GM19238 (cell line): ENCODE data around the gene BICRA.
A peak's percentile ranks its signal among the peaks of the same experiment; 100 is the strongest.

Experiments used
- DNase-seq: peaks from one replicate; pipeline ENCODE4 v3.0.0; 2011; ENCODE audit warnings: low spot score; ENCODE audit not compliant: insufficient read length

The BICRA gene

GRCh38 chr19:47601180-47601904 is 7.6 kb upstream of the BICRA start:
- no peak for DNase-seq

- no peak for DNase-seq
Observed at GRCh38 chr19:47603706-47604565, 5.0 kb upstream of the BICRA start.

- no peak for DNase-seq
Observed at GRCh38 chr19:47607564-47608073, 1.3 kb upstream of the BICRA start.

GRCh38 chr19:47608074-47608918 is 638 bp upstream of the BICRA start:
- peak; percentile 96 for DNase-seq

GRCh38 chr19:47609906-47610894 is 1.3 kb downstream of the BICRA start:
- peak; percentile 23 for DNase-seq

GRCh38 chr19:47610902-47611301 is 2.0 kb downstream of the BICRA start:
- DNase-seq: no peak

- DNase-seq: no peak
Observed at GRCh38 chr19:47613165-47614020, 4.5 kb downstream of the BICRA start.

DNA sequence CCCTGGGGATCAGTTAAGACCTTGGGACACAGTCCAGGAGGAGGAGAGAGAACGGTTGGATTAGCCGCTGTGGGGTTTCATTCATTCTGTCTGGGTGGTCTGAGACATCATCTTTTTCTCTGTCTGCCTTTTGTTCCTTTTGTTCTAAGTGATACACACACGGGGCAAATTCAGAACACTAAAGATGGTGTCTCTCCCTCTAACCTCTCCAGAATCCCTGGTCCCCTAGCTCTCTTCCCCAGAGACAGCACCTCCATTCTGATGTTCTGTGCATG is 5.0 kb downstream of the BICRA start:
- DNase-seq: no peak

GRCh38 chr19:47614559-47614958 is 5.6 kb downstream of the BICRA start:
- no peak for DNase-seq

DNA sequence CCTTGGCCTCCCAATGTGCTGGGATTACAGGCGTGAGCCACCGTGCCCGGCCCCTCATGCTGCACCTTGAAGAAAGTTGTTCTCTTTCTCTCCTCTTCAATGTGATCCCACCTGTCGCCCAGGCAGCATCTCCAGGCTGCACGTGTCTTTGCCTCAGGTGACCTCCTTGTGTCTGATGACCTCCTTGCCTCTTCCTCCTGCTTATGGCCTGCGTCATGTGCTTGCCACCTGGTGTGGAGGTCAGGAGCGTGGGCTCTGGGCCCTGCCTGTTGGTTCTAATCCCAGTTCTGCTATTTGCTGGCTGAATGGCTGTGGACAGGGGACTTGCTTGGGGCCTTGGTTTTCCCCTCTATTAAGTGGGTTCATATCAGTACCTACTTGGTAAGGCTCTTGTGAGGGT is 6.3 kb downstream of the BICRA start:
- DNase-seq: no peak

GRCh38 chr19:47615714-47616113 is 6.8 kb downstream of the BICRA start:
- DNase-seq: no peak

DNA sequence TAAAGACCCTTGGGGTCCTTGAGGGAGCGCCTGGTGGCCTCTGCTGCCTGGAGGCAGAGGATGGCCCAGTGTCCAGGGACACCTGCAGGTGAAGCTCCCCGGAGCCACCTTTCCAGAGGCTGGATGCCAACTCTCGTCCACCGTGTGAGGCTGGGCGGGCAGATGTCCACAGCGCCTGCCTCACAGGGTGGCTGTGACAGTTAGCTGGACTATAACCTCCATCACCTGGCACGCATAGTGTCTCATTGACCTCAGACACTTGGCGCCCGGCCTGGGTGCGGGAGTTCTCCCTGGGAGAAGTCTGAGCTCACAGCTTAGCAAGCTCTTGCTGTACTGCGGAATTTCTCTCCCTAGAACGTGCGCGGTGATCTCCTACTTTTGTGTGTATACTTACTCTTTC is 9.8 kb downstream of the BICRA start:
- DNase-seq: no peak

DNA sequence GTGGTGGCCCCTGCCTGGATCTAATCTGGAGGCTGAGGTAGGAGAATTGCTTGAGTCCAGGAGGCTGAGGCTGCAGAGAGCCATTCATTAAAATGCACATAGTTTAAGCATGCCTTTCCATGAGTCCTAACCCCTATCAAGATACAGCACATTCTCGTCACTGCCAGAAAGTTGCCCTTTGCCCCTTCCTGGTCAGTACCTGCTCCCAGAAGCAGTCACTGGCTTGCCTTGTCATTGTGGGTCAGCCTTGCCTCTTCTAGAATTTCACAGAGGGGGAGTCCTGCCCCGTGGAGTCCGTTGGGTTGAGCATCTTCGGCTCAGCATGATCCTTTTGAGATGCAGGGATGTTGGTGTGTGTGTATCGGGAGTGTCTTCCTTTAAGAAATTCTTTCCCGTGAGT is 10.8 kb downstream of the BICRA start:
- no peak for DNase-seq

GRCh38 chr19:47623151-47623920 is 14.4 kb downstream of the BICRA start:
- no peak for DNase-seq

DNA sequence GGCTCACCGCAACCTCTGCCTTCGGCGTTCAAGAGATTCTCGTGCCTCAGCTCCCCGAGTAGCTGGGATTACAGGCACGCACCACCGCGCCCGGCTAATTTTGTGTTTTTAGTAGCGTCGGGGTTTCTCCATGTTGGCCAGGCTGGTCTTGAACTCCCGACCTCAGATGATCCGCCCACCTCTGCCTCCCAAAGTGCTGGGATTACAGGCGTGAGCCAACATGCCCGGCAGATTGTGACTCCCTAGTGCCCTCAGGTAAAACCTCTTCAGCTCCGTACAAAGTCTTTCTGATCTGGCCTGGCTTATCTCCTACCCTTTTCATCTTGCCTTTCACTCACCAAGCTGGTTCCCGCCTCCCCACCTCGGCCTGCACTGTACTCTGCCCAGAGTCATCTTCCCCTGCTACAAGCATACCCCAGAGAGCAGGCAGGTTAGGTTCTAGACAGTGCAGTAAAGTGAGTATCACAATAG is 15.0 kb downstream of the BICRA start:
- DNase-seq: no peak

- no peak for DNase-seq
Observed at GRCh38 chr19:47625650-47626049, 16.7 kb downstream of the BICRA start.

- DNase-seq: no peak
Observed at GRCh38 chr19:47626238-47626637, 17.3 kb downstream of the BICRA start.

DNA sequence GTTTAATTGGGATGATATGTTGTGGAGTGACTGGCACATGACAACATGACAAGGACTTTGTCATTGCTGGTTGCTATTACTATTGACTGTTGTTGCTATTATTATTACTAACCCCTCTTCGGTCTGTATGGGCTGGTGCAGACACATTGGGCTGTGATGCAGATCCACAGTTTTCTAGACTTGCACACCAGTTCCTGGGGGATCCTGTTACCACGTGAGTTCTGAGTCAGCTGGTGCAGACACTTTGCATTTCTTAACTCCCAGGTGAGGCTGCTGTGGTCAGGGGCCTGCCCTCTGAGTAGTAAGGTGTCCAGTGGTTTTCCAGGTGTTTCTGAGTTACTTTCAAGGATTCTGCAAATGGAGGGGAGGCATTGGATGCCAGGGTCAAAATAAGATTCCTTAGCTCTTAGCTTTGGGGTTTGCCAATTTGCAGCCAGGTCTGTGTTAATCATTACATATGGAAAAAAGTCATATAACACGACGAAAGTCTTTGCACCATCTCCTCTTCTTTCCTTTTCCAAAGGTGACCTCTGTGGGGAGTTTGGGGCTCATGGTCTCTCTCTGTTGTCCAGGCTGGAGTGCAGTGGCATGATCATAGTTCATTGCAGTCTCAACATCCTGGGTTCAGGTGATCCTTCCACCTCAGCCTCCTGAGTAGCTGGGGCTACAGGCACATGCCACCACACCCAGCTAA is 19.3 kb downstream of the BICRA start:
- DNase-seq: no peak
